SHP77 treated with DMSO at 0.1 percent for 48 hours (cell line): ENCODE measurements around the gene CNDP2.
A peak's percentile ranks its signal among the peaks of the same experiment; 100 is the strongest.
"Not testable (repeated sequence)": the region's sequence is repeated elsewhere in the genome, so short reads cannot be mapped to it uniquely, and the experiment has no call there.

Experiments used
- DNase-seq: peaks from one replicate; lab custom pipeline; 2025; lab: John Stamatoyannopoulos, UW

Gene CNDP2

GRCh38 chr18:74518456-74519295 lies 22.5 kb downstream of the CNDP2 start:
- no peak for DNase-seq

- no peak for DNase-seq
These were observed 23.3 kb downstream of the CNDP2 start for GRCh38 chr18:74519320-74520095.

- DNase-seq = no peak
These were observed 24.1 kb downstream of the CNDP2 start for GRCh38 chr18:74520096-74520833.

GRCh38 chr18:74521068-74521725 lies 25.0 kb downstream of the CNDP2 start:
- DNase-seq = no peak

GRCh38 chr18:74522635-74523548 lies 26.7 kb downstream of the CNDP2 start:
- DNase-seq = peak; percentile 4

- no peak for DNase-seq
These were observed 27.9 kb downstream of the CNDP2 start for GRCh38 chr18:74524097-74524496.

- not testable (repeated sequence) for DNase-seq
These were observed 28.8 kb downstream of the CNDP2 start for GRCh38 chr18:74524915-74525314.

GRCh38 chr18:74525741-74526140 lies 29.6 kb downstream of the CNDP2 start:
- no peak for DNase-seq

- DNase-seq = no peak
These were observed 30.3 kb downstream of the CNDP2 start for GRCh38 chr18:74526488-74526887.

GRCh38 chr18:74528478-74528877 lies 32.3 kb downstream of the CNDP2 start:
- DNase-seq = no peak

GRCh38 chr18:74528913-74529312 lies 32.8 kb downstream of the CNDP2 start:
- no peak for DNase-seq

- no peak for DNase-seq
These were observed 33.2 kb downstream of the CNDP2 start for GRCh38 chr18:74529378-74529777.

GRCh38 chr18:74529811-74530583 lies 33.8 kb downstream of the CNDP2 start:
- DNase-seq = no peak

- DNase-seq = no peak
These were observed 34.4 kb downstream of the CNDP2 start for GRCh38 chr18:74530584-74530862.

GRCh38 chr18:74531043-74531442 lies 34.9 kb downstream of the CNDP2 start:
- no peak for DNase-seq

GRCh38 chr18:74532511-74533025 lies 36.4 kb downstream of the CNDP2 start:
- no peak for DNase-seq

- no peak for DNase-seq
These were observed 37.5 kb downstream of the CNDP2 start for GRCh38 chr18:74533666-74534065.

GRCh38 chr18:74534150-74534969 lies 38.2 kb downstream of the CNDP2 start, which contains the start of gene CNDP1:
Gene CNDP1 (plus strand): TSS chr18:74534500. CDS start chr18:74534668, 168 bp downstream.
- no peak for DNase-seq
